ENCODE results near the gene CFAP210.

The CFAP210 gene

GRCh38 chr2:169647496-169647895, 46.7 kb downstream of the CFAP210 start:
- Histone ChIP-seq H3K27ac (ENCODE audit: low read length) (no peak overlapping the region), H3K27me3 (ENCODE audit: low read depth, low read length) (no peaks in the 10 kb centered on the region), H3K4me3 (ENCODE audit: low read length) (no peak overlapping the region), H3K79me2 (ENCODE audit: low read length) (no peaks in the 10 kb centered on the region), H3K4me2 (ENCODE audit: low read length) (no peak overlapping the region), H3K36me3 (replicated peaks; ENCODE audit: low read depth, low read length) (no peaks in the 10 kb centered on the region), H3K4me1 (ENCODE audit: low read length) (no peaks in the 10 kb centered on the region), H3K9ac (ENCODE audit: low read length) (no peak overlapping the region), H4K20me1 (ENCODE audit: insufficient read depth, low read length) (no peaks in the 10 kb centered on the region), H3K9me3 (ENCODE audit: insufficient read depth, low read length) (no peaks in the 10 kb centered on the region), H2AFZ (ENCODE audit: low read depth, low read length) (no peak overlapping the region)
- no peak for TF ChIP-seq EZH2phosphoT487 (IDR thresholded peaks at IDR 0.05; ENCODE audit: low read depth)
- no peak for TF ChIP-seq CTCF (IDR thresholded peaks at IDR 0.05; ENCODE audit: low read depth, low read length)

GRCh38 chr2:169644173-169644572, 50.0 kb downstream of the CFAP210 start:
- H3K9ac ChIP-seq (ENCODE audit: low read length): no peak overlapping the region
- H3K4me3 ChIP-seq (ENCODE audit: low read length): no peak overlapping the region
- peaks cover 4% of the 10 kb centered on the region for H3K36me3 ChIP-seq (replicated peaks; ENCODE audit: low read depth, low read length)
- H3K4me1 ChIP-seq (ENCODE audit: low read length): no peaks in the 10 kb centered on the region
- H3K9me3 ChIP-seq (ENCODE audit: insufficient read depth, low read length): no peaks in the 10 kb centered on the region
- H3K4me2 ChIP-seq (ENCODE audit: low read length): no peak overlapping the region
- no peak overlapping the region for H3K27ac ChIP-seq (ENCODE audit: low read length)
- no peaks in the 10 kb centered on the region for H3K79me2 ChIP-seq (ENCODE audit: low read length)
- no peak overlapping the region for H2AFZ ChIP-seq (ENCODE audit: low read depth, low read length)
- H3K27me3 ChIP-seq (ENCODE audit: low read depth, low read length): no peaks in the 10 kb centered on the region
- no peak for TF ChIP-seq EZH2phosphoT487 (IDR thresholded peaks at IDR 0.05; ENCODE audit: low read depth)
- no peak for TF ChIP-seq CTCF (IDR thresholded peaks at IDR 0.05; ENCODE audit: low read depth, low read length)
- no peaks in the 10 kb centered on the region for H4K20me1 ChIP-seq (ENCODE audit: insufficient read depth, low read length)

DNA sequence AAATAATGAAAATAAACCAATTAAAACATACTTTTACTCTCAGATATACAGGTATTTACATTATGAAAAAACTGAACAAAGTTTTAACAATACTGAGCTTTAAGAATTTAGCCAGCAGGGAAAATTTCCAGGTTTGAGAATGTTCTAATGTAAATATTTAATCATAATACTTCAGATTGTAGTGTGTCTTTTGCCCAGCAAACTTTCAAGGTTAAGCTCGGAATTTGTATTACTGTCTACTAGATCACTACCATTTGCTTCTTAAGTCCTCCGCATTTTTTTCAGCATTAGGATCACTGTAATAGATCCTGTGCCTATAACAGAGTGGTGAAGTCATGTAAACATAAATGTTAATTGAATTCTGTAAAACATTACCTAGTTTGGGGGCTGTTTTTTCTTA, 52.7 kb downstream of the CFAP210 start:
- H3K4me1 ChIP-seq (ENCODE audit: low read length): no peaks in the 10 kb centered on the region
- H3K27ac ChIP-seq (ENCODE audit: low read length): no peak overlapping the region
- H3K9me3 ChIP-seq (ENCODE audit: insufficient read depth, low read length): no peaks in the 10 kb centered on the region
- no peak overlapping the region for H3K4me3 ChIP-seq (ENCODE audit: low read length)
- H2AFZ ChIP-seq (ENCODE audit: low read depth, low read length): no peak overlapping the region
- TF ChIP-seq EZH2phosphoT487 (IDR thresholded peaks at IDR 0.05; ENCODE audit: low read depth): no peak
- no peak for TF ChIP-seq CTCF (IDR thresholded peaks at IDR 0.05; ENCODE audit: low read depth, low read length)
- no peaks in the 10 kb centered on the region for H4K20me1 ChIP-seq (ENCODE audit: insufficient read depth, low read length)
- no peaks in the 10 kb centered on the region for H3K27me3 ChIP-seq (ENCODE audit: low read depth, low read length)
- no peak overlapping the region for H3K9ac ChIP-seq (ENCODE audit: low read length)
- no peaks in the 10 kb centered on the region for H3K79me2 ChIP-seq (ENCODE audit: low read length)
- no peak overlapping the region for H3K4me2 ChIP-seq (ENCODE audit: low read length)
- H3K36me3 ChIP-seq (replicated peaks; ENCODE audit: low read depth, low read length): peaks cover 27% of the 10 kb centered on the region

DNA sequence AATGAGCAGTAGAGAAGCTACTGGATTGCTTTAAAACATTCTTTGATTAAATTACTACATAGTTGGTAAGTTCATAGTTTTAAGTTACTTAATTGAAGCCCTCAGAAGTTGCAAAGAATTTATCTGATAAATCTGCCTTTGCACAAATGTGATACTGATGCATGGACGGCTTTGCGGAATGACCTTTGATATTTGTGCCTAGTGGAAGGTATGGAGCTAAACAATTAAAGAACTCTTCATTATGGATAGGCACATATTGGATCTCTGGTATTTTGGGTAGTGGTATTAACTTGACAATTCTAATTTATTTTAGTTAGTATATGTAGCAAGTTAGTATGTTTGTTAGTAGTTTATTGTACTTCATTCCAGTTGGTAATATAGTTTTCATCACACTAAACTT, 54.1 kb downstream of the CFAP210 start:
- H3K4me2 ChIP-seq (ENCODE audit: low read length): no peak overlapping the region
- no peak for TF ChIP-seq CTCF (IDR thresholded peaks at IDR 0.05; ENCODE audit: low read depth, low read length)
- TF ChIP-seq EZH2phosphoT487 (IDR thresholded peaks at IDR 0.05; ENCODE audit: low read depth): no peak
- H3K9me3 ChIP-seq (ENCODE audit: insufficient read depth, low read length): no peaks in the 10 kb centered on the region
- no peaks in the 10 kb centered on the region for H3K4me1 ChIP-seq (ENCODE audit: low read length)
- no peaks in the 10 kb centered on the region for H3K79me2 ChIP-seq (ENCODE audit: low read length)
- H3K4me3 ChIP-seq (ENCODE audit: low read length): no peak overlapping the region
- H3K36me3 ChIP-seq (replicated peaks; ENCODE audit: low read depth, low read length): peaks cover 36% of the 10 kb centered on the region
- H4K20me1 ChIP-seq (ENCODE audit: insufficient read depth, low read length): no peaks in the 10 kb centered on the region
- no peak overlapping the region for H3K9ac ChIP-seq (ENCODE audit: low read length)
- H3K27ac ChIP-seq (ENCODE audit: low read length): no peak overlapping the region
- H2AFZ ChIP-seq (ENCODE audit: low read depth, low read length): no peak overlapping the region
- H3K27me3 ChIP-seq (ENCODE audit: low read depth, low read length): no peaks in the 10 kb centered on the region
